B cell (primary cell): ENCODE results near the gene TMEM250.

ENCODE experiments used
- EZH2 ChIP-seq: IDR thresholded peaks from 2 replicates; pipeline ENCODE4 v1.6.1; 2012; ENCODE audit warnings: borderline replicate concordance, low read depth, mild to moderate bottlenecking, moderate library complexity, low read length; ENCODE audit not compliant: insufficient read depth, poor library complexity, severe bottlenecking
- TF ChIP-seq, protein P1 (sequence below): fragments of 200-600 bp; IDR thresholded peaks from one replicate; pipeline ENCODE4 v1.8.0; 2022; ENCODE audit warnings: antibody characterized with exemption, mild to moderate bottlenecking

DNA sequence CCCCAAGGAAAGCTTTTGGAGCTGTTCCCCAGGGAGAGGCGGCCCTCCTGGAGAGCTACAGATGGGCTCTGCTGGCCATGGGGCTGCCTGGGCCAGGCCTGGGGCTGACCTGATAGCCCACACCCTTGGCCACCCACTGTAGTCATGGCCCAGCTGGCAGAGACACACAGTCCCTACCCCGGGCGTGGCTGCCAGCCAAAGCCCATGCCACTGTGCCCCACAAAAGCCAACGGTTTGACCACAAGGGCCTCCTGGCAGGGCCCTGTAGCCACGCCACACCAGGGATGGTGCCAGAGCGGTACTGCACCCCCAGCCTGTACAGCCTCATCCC is 38.8 kb downstream of the TMEM250 start:
- TF ChIP-seq, protein P1, sequence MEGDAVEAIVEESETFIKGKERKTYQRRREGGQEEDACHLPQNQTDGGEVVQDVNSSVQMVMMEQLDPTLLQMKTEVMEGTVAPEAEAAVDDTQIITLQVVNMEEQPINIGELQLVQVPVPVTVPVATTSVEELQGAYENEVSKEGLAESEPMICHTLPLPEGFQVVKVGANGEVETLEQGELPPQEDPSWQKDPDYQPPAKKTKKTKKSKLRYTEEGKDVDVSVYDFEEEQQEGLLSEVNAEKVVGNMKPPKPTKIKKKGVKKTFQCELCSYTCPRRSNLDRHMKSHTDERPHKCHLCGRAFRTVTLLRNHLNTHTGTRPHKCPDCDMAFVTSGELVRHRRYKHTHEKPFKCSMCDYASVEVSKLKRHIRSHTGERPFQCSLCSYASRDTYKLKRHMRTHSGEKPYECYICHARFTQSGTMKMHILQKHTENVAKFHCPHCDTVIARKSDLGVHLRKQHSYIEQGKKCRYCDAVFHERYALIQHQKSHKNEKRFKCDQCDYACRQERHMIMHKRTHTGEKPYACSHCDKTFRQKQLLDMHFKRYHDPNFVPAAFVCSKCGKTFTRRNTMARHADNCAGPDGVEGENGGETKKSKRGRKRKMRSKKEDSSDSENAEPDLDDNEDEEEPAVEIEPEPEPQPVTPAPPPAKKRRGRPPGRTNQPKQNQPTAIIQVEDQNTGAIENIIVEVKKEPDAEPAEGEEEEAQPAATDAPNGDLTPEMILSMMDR: no peak
- TF ChIP-seq EZH2: no peak
